Left ventricle myocardium inferior (tissue), 1 donor: ENCODE measurements around the gene FOXJ3. TPM values are rescaled to one million over a fixed set of nuclear protein-coding genes. Genes with fewer than 3 reads are reported as not detected.

Source experiments
- DNase-seq: peaks from one replicate; pipeline ENCODE4 v3.0.0-alpha.2; 2020
- H3K27ac ChIP-seq: fragments of 200-600 bp; replicated peaks from 2 replicates; pipeline ENCODE4 v1.8.0; 2021
- H3K27me3 ChIP-seq: fragments of 200-600 bp; 2 replicates; pipeline ENCODE4 v1.8.0; 2021; ENCODE audit warnings: low read depth
- H3K36me3 ChIP-seq: fragments of 200-600 bp; 2 replicates; pipeline ENCODE4 v1.8.0; 2021
- H3K4me1 ChIP-seq: fragments of 200-600 bp; 2 replicates; pipeline ENCODE4 v1.8.0; 2021
- H3K4me3 ChIP-seq: fragments of 200-600 bp; 2 replicates; pipeline ENCODE4 v1.8.0; 2021; ENCODE audit warnings: mild to moderate bottlenecking, moderate library complexity
- H3K9me3 ChIP-seq: fragments of 200-600 bp; replicated peaks from 2 replicates; pipeline ENCODE4 v1.8.0; 2021
- intact Hi-C: fragments of 100-400 bp; cut with micrococcal nuclease; formaldehyde crosslinking; loops from one replicate; pipeline ENCODE4 v1.11.0; 2022
- total RNA-seq: library from RNA; stranded (reverse); fragmentation: NEBNext Ultra II Directional; extraction: Animal tissue kit (Norgen Biotek cat#: 25700); gene quantifications from one replicate; pipeline ENCODE4 v1.2.1, GENCODE V29; 2021
- TF ChIP-seq, protein P1 (sequence below): fragments of 200-600 bp; IDR thresholded peaks from 2 replicates; pipeline ENCODE4 v1.8.0; 2021; ENCODE audit warnings: antibody characterized with exemption, mild to moderate bottlenecking, borderline replicate concordance
- donor health status: DM: no; HTN: yes; CAD: no; lungs with severe emphysema.

FOXJ3 gene
- total RNA-seq, 1 donor from 2014 or later = 40.7 TPM

DNA sequence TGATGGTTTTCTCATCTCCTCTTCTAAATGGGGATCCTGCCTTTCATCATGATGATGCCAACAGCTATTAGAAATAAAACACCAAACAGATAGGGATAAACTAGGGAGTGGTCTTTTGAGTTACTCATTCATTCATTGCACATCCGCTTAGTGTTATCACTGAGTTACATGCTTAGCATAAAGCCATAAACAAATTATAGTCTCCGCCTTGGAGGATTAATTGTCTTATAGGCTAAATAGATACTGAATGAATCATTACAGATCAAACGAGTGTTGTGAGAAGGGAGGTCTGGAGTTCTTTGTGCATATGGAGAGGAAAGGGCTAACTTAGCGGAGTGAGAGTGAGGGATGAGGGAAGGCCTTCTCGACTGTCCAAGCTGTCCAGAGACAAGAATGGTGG lies 201.6 kb downstream of the FOXJ3 start:
- no peaks in the 10 kb centered on the region for H3K9me3 ChIP-seq
- H3K27ac ChIP-seq = no peak overlapping the region
- DNase-seq = no peak
- intact Hi-C loops = no loop called here
- H3K4me3 ChIP-seq = no peak overlapping the region
- TF ChIP-seq, protein P1, sequence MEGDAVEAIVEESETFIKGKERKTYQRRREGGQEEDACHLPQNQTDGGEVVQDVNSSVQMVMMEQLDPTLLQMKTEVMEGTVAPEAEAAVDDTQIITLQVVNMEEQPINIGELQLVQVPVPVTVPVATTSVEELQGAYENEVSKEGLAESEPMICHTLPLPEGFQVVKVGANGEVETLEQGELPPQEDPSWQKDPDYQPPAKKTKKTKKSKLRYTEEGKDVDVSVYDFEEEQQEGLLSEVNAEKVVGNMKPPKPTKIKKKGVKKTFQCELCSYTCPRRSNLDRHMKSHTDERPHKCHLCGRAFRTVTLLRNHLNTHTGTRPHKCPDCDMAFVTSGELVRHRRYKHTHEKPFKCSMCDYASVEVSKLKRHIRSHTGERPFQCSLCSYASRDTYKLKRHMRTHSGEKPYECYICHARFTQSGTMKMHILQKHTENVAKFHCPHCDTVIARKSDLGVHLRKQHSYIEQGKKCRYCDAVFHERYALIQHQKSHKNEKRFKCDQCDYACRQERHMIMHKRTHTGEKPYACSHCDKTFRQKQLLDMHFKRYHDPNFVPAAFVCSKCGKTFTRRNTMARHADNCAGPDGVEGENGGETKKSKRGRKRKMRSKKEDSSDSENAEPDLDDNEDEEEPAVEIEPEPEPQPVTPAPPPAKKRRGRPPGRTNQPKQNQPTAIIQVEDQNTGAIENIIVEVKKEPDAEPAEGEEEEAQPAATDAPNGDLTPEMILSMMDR = no peak
- no peaks in the 10 kb centered on the region for H3K4me1 ChIP-seq
- peaks cover 29% of the 10 kb centered on the region for H3K27me3 ChIP-seq
- no peaks in the 10 kb centered on the region for H3K36me3 ChIP-seq

DNA sequence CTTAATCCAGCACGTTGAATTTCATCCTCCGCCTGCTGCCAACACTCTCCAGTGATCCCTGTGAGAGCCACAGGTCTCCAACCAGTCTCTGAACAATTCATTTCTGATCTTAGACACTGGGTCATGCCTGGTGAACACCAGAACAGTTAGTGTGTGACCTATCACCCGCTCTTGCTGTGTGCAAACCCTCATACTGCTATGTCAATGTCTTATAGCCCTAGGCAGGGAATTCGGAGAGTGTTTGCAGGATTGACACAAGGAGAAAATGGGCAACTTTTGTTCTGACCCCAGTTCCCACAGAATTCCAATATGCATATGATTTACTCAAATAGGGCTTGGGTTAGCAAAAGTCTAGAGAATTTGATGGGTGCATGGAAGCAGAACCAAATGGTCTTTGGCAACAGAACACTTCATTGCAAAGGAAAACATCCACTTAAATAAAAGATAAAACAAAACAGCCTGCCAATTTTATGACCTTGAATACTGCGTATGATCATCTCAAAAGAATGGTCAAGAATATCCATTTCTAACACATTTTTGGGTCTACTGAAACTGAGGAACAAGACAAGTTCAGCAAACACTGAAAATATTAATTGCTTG lies 204.9 kb downstream of the FOXJ3 start:
- Histone ChIP-seq H3K27me3 (peaks cover 16% of the 10 kb centered on the region), H3K36me3 (no peaks in the 10 kb centered on the region), H3K27ac (no peak overlapping the region), H3K9me3 (no peaks in the 10 kb centered on the region), H3K4me3 (no peak overlapping the region), H3K4me1 (no peaks in the 10 kb centered on the region)
- intact Hi-C loops = no loop called here
- TF ChIP-seq, protein P1 = no peak
- no peak for DNase-seq

GRCh38 chr1:42128964-42129363 lies 206.1 kb downstream of the FOXJ3 start:
- H3K4me1 ChIP-seq = no peaks in the 10 kb centered on the region
- no peak overlapping the region for H3K4me3 ChIP-seq
- no peak overlapping the region for H3K27ac ChIP-seq
- intact Hi-C loops = no loop called here
- no peaks in the 10 kb centered on the region for H3K9me3 ChIP-seq
- no peak for DNase-seq
- H3K36me3 ChIP-seq = no peaks in the 10 kb centered on the region
- TF ChIP-seq, protein P1 = no peak
- H3K27me3 ChIP-seq = peaks cover 11% of the 10 kb centered on the region

GRCh38 chr1:42128499-42128898 lies 206.5 kb downstream of the FOXJ3 start:
- no peak for DNase-seq
- intact Hi-C loops = no loop called here
- Histone ChIP-seq H3K9me3 (no peaks in the 10 kb centered on the region), H3K27me3 (peaks cover 11% of the 10 kb centered on the region), H3K27ac (no peak overlapping the region), H3K4me1 (no peaks in the 10 kb centered on the region), H3K36me3 (no peaks in the 10 kb centered on the region), H3K4me3 (no peak overlapping the region)
- TF ChIP-seq, protein P1 = no peak

DNA sequence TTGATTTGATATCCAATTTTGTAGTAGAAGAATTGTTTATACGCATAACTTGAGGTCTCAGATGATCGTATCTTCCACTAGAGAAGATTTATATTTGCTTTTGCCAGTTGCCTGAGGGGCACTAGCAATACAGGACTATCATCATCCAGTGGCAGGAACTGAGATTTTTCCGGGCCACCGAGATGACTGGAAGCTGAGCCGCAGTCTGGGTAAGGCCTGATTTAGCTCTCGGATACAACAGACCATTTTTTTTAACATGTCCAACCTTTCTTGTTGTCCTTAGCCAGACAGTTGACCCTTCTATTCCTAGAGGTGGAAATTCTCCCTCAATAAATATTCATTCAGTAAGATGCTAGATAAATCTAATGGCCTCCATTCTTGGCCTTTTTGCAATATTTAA lies 207.3 kb downstream of the FOXJ3 start:
- H3K9me3 ChIP-seq = no peaks in the 10 kb centered on the region
- no peaks in the 10 kb centered on the region for H3K36me3 ChIP-seq
- no peaks in the 10 kb centered on the region for H3K4me1 ChIP-seq
- intact Hi-C loops = no loop called here
- H3K4me3 ChIP-seq = no peak overlapping the region
- DNase-seq = no peak
- H3K27me3 ChIP-seq = peaks cover 11% of the 10 kb centered on the region
- H3K27ac ChIP-seq = no peak overlapping the region
- TF ChIP-seq, protein P1 = no peak

Other genes starting within 250 kb of the FOXJ3 start
- not detected for gene GUCA2B, start 181.8 kb downstream of the FOXJ3 start, total RNA-seq
- gene GUCA2A, start 170.5 kb downstream of the FOXJ3 start, total RNA-seq = not detected
- gene RIMKLA, start 45.6 kb upstream of the FOXJ3 start, total RNA-seq = 10.2 TPM
- gene ZMYND12, start 120.8 kb upstream of the FOXJ3 start, total RNA-seq = 2.6 TPM
- 33.9 TPM for gene PPCS, start 121.3 kb upstream of the FOXJ3 start, total RNA-seq
- 2.2 TPM for gene CCDC30, start 128.1 kb upstream of the FOXJ3 start, total RNA-seq